ENCODE results near the gene ANKS1B. TPM values are rescaled to one million over a fixed set of nuclear protein-coding genes. Genes with fewer than 3 reads are reported as not detected.

Gene ANKS1B
- total RNA-seq, 6 experiments from 2014 or later: 0.31 to 0.66 (median 0.37) TPM

- no peak for TF ChIP-seq CTCF (IDR thresholded peaks at IDR 0.05)
- H3K4me3 Mint-ChIP-seq: no peak overlapping the region
- no peak for DNase-seq
These were observed 454.8 kb downstream of the ANKS1B start for GRCh38 chr12:99529966-99530365.

GRCh38 chr12:99528478-99528877 lies 456.3 kb downstream of the ANKS1B start:
- Mint-ChIP-seq H3K27ac (no peak overlapping the region), H3K36me3 (ENCODE audit: low read depth) (no peaks in the 10 kb centered on the region), H3K4me1 (ENCODE audit: low read depth) (no peaks in the 10 kb centered on the region), H3K9me3 (peaks cover 31% of the 10 kb centered on the region), H3K27me3 (ENCODE audit: insufficient read depth) (no peaks in the 10 kb centered on the region), H3K4me3 (no peak overlapping the region)
- no peak for TF ChIP-seq CTCF (IDR thresholded peaks at IDR 0.05)
- DNase-seq: no peak

More at GRCh38 chr12:99529966-99530365, 454.8 kb downstream of the ANKS1B start:
- H3K27me3 Mint-ChIP-seq (ENCODE audit: insufficient read depth): no peaks in the 10 kb centered on the region
- H3K9me3 Mint-ChIP-seq: peaks cover 26% of the 10 kb centered on the region
- no peaks in the 10 kb centered on the region for H3K36me3 Mint-ChIP-seq (ENCODE audit: low read depth)
- H3K27ac Mint-ChIP-seq: no peak overlapping the region
- no peaks in the 10 kb centered on the region for H3K4me1 Mint-ChIP-seq (ENCODE audit: low read depth)

GRCh38 chr12:99523853-99524252 lies 460.9 kb downstream of the ANKS1B start:
- Mint-ChIP-seq H3K36me3 (ENCODE audit: low read depth) (no peaks in the 10 kb centered on the region), H3K4me3 (no peak overlapping the region), H3K4me1 (ENCODE audit: low read depth) (no peaks in the 10 kb centered on the region), H3K27me3 (ENCODE audit: insufficient read depth) (no peaks in the 10 kb centered on the region), H3K9me3 (peaks cover 40% of the 10 kb centered on the region), H3K27ac (no peak overlapping the region)
- TF ChIP-seq CTCF (IDR thresholded peaks at IDR 0.05): no peak
- no peak for DNase-seq

GRCh38 chr12:99522456-99522855 lies 462.3 kb downstream of the ANKS1B start:
- no peak overlapping the region for H3K27ac Mint-ChIP-seq
- peaks cover 41% of the 10 kb centered on the region for H3K9me3 Mint-ChIP-seq
- no peak for DNase-seq
- no peaks in the 10 kb centered on the region for H3K36me3 Mint-ChIP-seq (ENCODE audit: low read depth)
- TF ChIP-seq CTCF (IDR thresholded peaks at IDR 0.05): no peak
- no peaks in the 10 kb centered on the region for H3K4me1 Mint-ChIP-seq (ENCODE audit: low read depth)
- H3K4me3 Mint-ChIP-seq: no peak overlapping the region
- no peaks in the 10 kb centered on the region for H3K27me3 Mint-ChIP-seq (ENCODE audit: insufficient read depth)

- H3K27ac Mint-ChIP-seq: no peak overlapping the region
- no peaks in the 10 kb centered on the region for H3K36me3 Mint-ChIP-seq (ENCODE audit: low read depth)
These were observed 463.1 kb downstream of the ANKS1B start for GRCh38 chr12:99521664-99522063.

More at GRCh38 chr12:99521664-99522063, 463.1 kb downstream of the ANKS1B start:
- TF ChIP-seq CTCF (IDR thresholded peaks at IDR 0.05): no peak
- no peaks in the 10 kb centered on the region for H3K4me1 Mint-ChIP-seq (ENCODE audit: low read depth)
- H3K9me3 Mint-ChIP-seq: peaks cover 41% of the 10 kb centered on the region
- H3K27me3 Mint-ChIP-seq (ENCODE audit: insufficient read depth): no peaks in the 10 kb centered on the region
- no peak for DNase-seq
- H3K4me3 Mint-ChIP-seq: no peak overlapping the region
